Measurements from ENCODE around the gene TMEM117. TPM values are rescaled to one million over a fixed set of nuclear protein-coding genes. Genes with fewer than 3 reads are reported as not detected.
"Not testable (repeated sequence)": the region's sequence is repeated elsewhere in the genome, so short reads cannot be mapped to it uniquely, and the experiment has no call there.

TMEM117 gene
- total RNA-seq, 6 experiments from 2014 or later = 5.5 to 8.8 (median 7.0) TPM

DNA sequence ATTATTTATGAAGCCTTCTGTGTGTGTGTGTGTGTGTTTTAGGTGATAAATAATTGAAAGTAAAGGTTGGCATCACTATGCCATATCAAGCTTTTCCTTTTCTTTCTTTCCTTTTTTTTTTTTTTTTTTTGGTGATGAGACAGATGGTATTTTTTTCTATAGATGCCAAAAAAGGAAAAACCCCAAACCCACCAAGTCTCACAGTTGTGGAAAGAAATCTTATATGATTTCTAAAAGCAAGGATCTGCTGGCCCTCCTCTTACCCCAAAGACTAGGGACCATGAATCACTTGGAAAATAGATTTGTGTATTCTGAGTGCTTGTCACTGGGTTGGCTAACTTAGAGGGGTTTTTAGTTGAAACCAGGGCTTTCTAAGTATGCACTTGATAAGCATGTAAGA is 181.3 kb downstream of the TMEM117 start:
- no peak overlapping the region for H3K27ac Mint-ChIP-seq
- TF ChIP-seq, protein P1, sequence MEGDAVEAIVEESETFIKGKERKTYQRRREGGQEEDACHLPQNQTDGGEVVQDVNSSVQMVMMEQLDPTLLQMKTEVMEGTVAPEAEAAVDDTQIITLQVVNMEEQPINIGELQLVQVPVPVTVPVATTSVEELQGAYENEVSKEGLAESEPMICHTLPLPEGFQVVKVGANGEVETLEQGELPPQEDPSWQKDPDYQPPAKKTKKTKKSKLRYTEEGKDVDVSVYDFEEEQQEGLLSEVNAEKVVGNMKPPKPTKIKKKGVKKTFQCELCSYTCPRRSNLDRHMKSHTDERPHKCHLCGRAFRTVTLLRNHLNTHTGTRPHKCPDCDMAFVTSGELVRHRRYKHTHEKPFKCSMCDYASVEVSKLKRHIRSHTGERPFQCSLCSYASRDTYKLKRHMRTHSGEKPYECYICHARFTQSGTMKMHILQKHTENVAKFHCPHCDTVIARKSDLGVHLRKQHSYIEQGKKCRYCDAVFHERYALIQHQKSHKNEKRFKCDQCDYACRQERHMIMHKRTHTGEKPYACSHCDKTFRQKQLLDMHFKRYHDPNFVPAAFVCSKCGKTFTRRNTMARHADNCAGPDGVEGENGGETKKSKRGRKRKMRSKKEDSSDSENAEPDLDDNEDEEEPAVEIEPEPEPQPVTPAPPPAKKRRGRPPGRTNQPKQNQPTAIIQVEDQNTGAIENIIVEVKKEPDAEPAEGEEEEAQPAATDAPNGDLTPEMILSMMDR (IDR thresholded peaks at IDR 0.05) = no peak
- DNase-seq = no peak
- no peaks in the 10 kb centered on the region for H3K9me3 Mint-ChIP-seq
- H3K36me3 Mint-ChIP-seq (ENCODE audit: low read depth) = no peaks in the 10 kb centered on the region
- no peaks in the 10 kb centered on the region for H3K4me1 Mint-ChIP-seq (ENCODE audit: low read depth)
- no peaks in the 10 kb centered on the region; the same call in 1 of the 2 replicates for H3K27me3 Mint-ChIP-seq (ENCODE audit: insufficient read depth)
- H3K4me3 Mint-ChIP-seq = no peak overlapping the region

- Mint-ChIP-seq H3K4me1 (ENCODE audit: low read depth) (no peaks in the 10 kb centered on the region), H3K27me3 (ENCODE audit: insufficient read depth) (no peaks in the 10 kb centered on the region; the same call in 1 of the 2 replicates), H3K4me3 (no peak overlapping the region), H3K9me3 (no peaks in the 10 kb centered on the region), H3K36me3 (ENCODE audit: low read depth) (no peaks in the 10 kb centered on the region), H3K27ac (no peak overlapping the region)
- TF ChIP-seq, protein P1 (IDR thresholded peaks at IDR 0.05) = no peak
- no peak for DNase-seq
Measured at GRCh38 chr12:44019118-44019517, 183.2 kb downstream of the TMEM117 start.

GRCh38 chr12:44020555-44020954 is 184.7 kb downstream of the TMEM117 start:
- no peak for DNase-seq
- TF ChIP-seq, protein P1 (IDR thresholded peaks at IDR 0.05) = no peak
- Mint-ChIP-seq H3K4me1 (ENCODE audit: low read depth) (no peaks in the 10 kb centered on the region), H3K4me3 (no peak overlapping the region), H3K27me3 (ENCODE audit: insufficient read depth) (no peaks in the 10 kb centered on the region; the same call in 1 of the 2 replicates), H3K27ac (no peak overlapping the region), H3K36me3 (ENCODE audit: low read depth) (no peaks in the 10 kb centered on the region), H3K9me3 (no peaks in the 10 kb centered on the region)

- DNase-seq = no peak
- Mint-ChIP-seq H3K36me3 (ENCODE audit: low read depth) (no peaks in the 10 kb centered on the region), H3K9me3 (no peaks in the 10 kb centered on the region), H3K27ac (no peak overlapping the region), H3K27me3 (ENCODE audit: insufficient read depth) (no peaks in the 10 kb centered on the region; the same call in 1 of the 2 replicates), H3K4me3 (no peak overlapping the region), H3K4me1 (ENCODE audit: low read depth) (no peaks in the 10 kb centered on the region)
- TF ChIP-seq, protein P1 (IDR thresholded peaks at IDR 0.05) = no peak
Measured at GRCh38 chr12:44021471-44021971, 185.6 kb downstream of the TMEM117 start.

GRCh38 chr12:44025499-44025898 is 189.6 kb downstream of the TMEM117 start:
- no peaks in the 10 kb centered on the region for H3K9me3 Mint-ChIP-seq
- TF ChIP-seq, protein P1 (IDR thresholded peaks at IDR 0.05) = no peak
- no peaks in the 10 kb centered on the region for H3K4me1 Mint-ChIP-seq (ENCODE audit: low read depth)
- no peaks in the 10 kb centered on the region for H3K36me3 Mint-ChIP-seq (ENCODE audit: low read depth)
- H3K27ac Mint-ChIP-seq = no peak overlapping the region
- no peak for DNase-seq
- no peak overlapping the region for H3K4me3 Mint-ChIP-seq
- H3K27me3 Mint-ChIP-seq (ENCODE audit: insufficient read depth) = no peaks in the 10 kb centered on the region

GRCh38 chr12:44026046-44026445 is 190.2 kb downstream of the TMEM117 start:
- H3K4me1 Mint-ChIP-seq (ENCODE audit: low read depth) = no peaks in the 10 kb centered on the region
- no peaks in the 10 kb centered on the region for H3K9me3 Mint-ChIP-seq
- no peak overlapping the region for H3K4me3 Mint-ChIP-seq
- H3K27me3 Mint-ChIP-seq (ENCODE audit: insufficient read depth) = no peaks in the 10 kb centered on the region
- no peak for DNase-seq
- TF ChIP-seq, protein P1 (IDR thresholded peaks at IDR 0.05) = no peak
- H3K36me3 Mint-ChIP-seq (ENCODE audit: low read depth) = no peaks in the 10 kb centered on the region
- H3K27ac Mint-ChIP-seq = no peak overlapping the region

DNA sequence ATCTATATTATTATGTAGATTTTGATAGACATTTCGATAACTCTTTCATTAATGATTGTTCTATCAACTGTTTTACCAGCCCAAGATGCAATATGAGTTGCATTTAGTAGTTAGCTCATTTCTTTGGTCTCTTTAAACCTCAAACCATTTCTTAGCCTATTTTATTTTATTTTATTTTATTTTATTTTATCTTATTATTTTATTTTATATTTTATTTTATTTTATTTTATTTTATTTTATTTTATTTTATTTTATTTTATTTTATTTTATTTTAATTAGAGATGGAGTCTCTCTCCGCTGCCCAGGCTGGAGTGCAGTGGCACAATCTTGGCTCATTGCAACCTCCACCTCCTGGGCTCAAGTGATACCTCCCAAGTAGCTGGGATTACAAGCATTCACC is 191.0 kb downstream of the TMEM117 start:
- not testable (repeated sequence) for H3K27me3 Mint-ChIP-seq (ENCODE audit: insufficient read depth); H3K4me1 Mint-ChIP-seq (ENCODE audit: low read depth); H3K27ac Mint-ChIP-seq; H3K4me3 Mint-ChIP-seq; DNase-seq; H3K9me3 Mint-ChIP-seq; H3K36me3 Mint-ChIP-seq (ENCODE audit: low read depth)

All from HFFc6 (cell line).